Stimulated activated naive B cell treated with anti-CD40 and anti-IgM and Interleukin-4, amounts not matched to agents 10 μg/mL and 1 μg/mL and 100 μg/mL, for 72 hours (primary cell): ENCODE results near the gene NFATC1.
A peak's percentile ranks its signal among the peaks of the same experiment; 100 is the strongest.

ENCODE experiments used
- ATAC-seq, 2 donors: fragments of 150-1000 bp; cut with Tn5 transposase; replicated peaks; 2 replicates each; pipeline ENCODE4 v1.10.0; 2021; ENCODE audit warnings: moderate library complexity in 1 of 2
- DNase-seq: peaks from one replicate; pipeline ENCODE4 v3.0.0; 2021
- H3K27ac Mint-ChIP-seq: one replicate; pipeline ENCODE4 v1.8.0; 2022; ENCODE audit warnings: mild to moderate bottlenecking, mixed read lengths
- H3K27me3 Mint-ChIP-seq, 2 donors: one replicate each; pipeline ENCODE4 v1.8.0; 2022; ENCODE audit warnings: mixed read lengths in 2 of 2
- H3K36me3 Mint-ChIP-seq, 2 donors: one replicate each; pipeline ENCODE4 v1.8.0; 2022; ENCODE audit warnings: mixed read lengths in 2 of 2, mild to moderate bottlenecking in 1 of 2
- H3K4me1 Mint-ChIP-seq, 2 donors: one replicate each; pipeline ENCODE4 v1.8.0; 2022; ENCODE audit warnings: mixed read lengths in 2 of 2, mild to moderate bottlenecking in 1 of 2
- H3K4me3 Mint-ChIP-seq, 2 donors: one replicate each; pipeline ENCODE4 v1.8.0; 2022; ENCODE audit warnings: mild to moderate bottlenecking in 2 of 2, mixed read lengths in 2 of 2, moderate library complexity in 1 of 2
- H3K9me3 Mint-ChIP-seq, 2 donors: one replicate each; pipeline ENCODE4 v1.8.0; 2022; ENCODE audit warnings: mixed read lengths in 2 of 2, mild to moderate bottlenecking in 1 of 2

NFATC1 gene

GRCh38 chr18:79449551-79450288 is 54.0 kb downstream of the NFATC1 start:
- ATAC-seq (no peak), DNase-seq (no peak)
- Mint-ChIP-seq H3K4me1 (peaks cover 23 to 25% of the 10 kb centered on the region in 2 donors), H3K36me3 (peaks cover 53 to 63% of the 10 kb centered on the region in 2 donors), H3K27ac (peak overlapping the region; percentile 77), H3K9me3 (no peaks in the 10 kb centered on the region), H3K4me3 (no peak overlapping the region), H3K27me3 (no peaks in the 10 kb centered on the region)

GRCh38 chr18:79450289-79451080 is 54.8 kb downstream of the NFATC1 start:
- DNase-seq (no peak), ATAC-seq (no peak)
- Mint-ChIP-seq H3K36me3 (peaks cover 48 to 61% of the 10 kb centered on the region in 2 donors), H3K27me3 (no peaks in the 10 kb centered on the region), H3K9me3 (no peaks in the 10 kb centered on the region), H3K27ac (no peak overlapping the region), H3K4me1 (peaks cover 19 to 25% of the 10 kb centered on the region in 2 donors), H3K4me3 (no peak overlapping the region)

GRCh38 chr18:79451237-79452125 is 55.8 kb downstream of the NFATC1 start:
- H3K9me3 Mint-ChIP-seq: no peaks in the 10 kb centered on the region
- no peak for ATAC-seq
- no peaks in the 10 kb centered on the region for H3K27me3 Mint-ChIP-seq
- H3K27ac Mint-ChIP-seq: peak overlapping the region; percentile 77
- DNase-seq: no peak
- peaks cover 18 to 25% of the 10 kb centered on the region in 2 donors for H3K4me1 Mint-ChIP-seq
- no peak overlapping the region for H3K4me3 Mint-ChIP-seq
- H3K36me3 Mint-ChIP-seq: peaks cover 48 to 62% of the 10 kb centered on the region in 2 donors

- Mint-ChIP-seq H3K36me3 (peaks cover 46 to 63% of the 10 kb centered on the region in 2 donors), H3K27me3 (no peaks in the 10 kb centered on the region), H3K27ac (no peak overlapping the region), H3K9me3 (no peaks in the 10 kb centered on the region), H3K4me3 (no peak overlapping the region), H3K4me1 (peaks cover 19 to 26% of the 10 kb centered on the region in 2 donors)
- ATAC-seq: no peak
- no peak for DNase-seq
Measured at GRCh38 chr18:79452190-79452990, 56.7 kb downstream of the NFATC1 start.

- Mint-ChIP-seq H3K27me3 (no peaks in the 10 kb centered on the region), H3K36me3 (peaks cover 49 to 65% of the 10 kb centered on the region in 2 donors), H3K4me1 (peaks cover 23 to 28% of the 10 kb centered on the region in 2 donors), H3K27ac (peak overlapping the region; percentile 31), H3K4me3 (no peak overlapping the region), H3K9me3 (no peaks in the 10 kb centered on the region)
- DNase-seq (no peak), ATAC-seq (no peak)
Measured at GRCh38 chr18:79452991-79453645, 57.4 kb downstream of the NFATC1 start.

GRCh38 chr18:79453816-79454735 is 58.3 kb downstream of the NFATC1 start:
- H3K4me3 Mint-ChIP-seq: no peak overlapping the region
- DNase-seq (no peak), ATAC-seq (no peak)
- H3K4me1 Mint-ChIP-seq: peaks cover 26 to 35% of the 10 kb centered on the region in 2 donors
- H3K36me3 Mint-ChIP-seq: peaks cover 56 to 68% of the 10 kb centered on the region in 2 donors
- H3K27me3 Mint-ChIP-seq: no peaks in the 10 kb centered on the region
- H3K9me3 Mint-ChIP-seq: no peaks in the 10 kb centered on the region
- H3K27ac Mint-ChIP-seq: peak overlapping the region; percentile 81

- Mint-ChIP-seq H3K4me1 (peaks cover 34 to 47% of the 10 kb centered on the region in 2 donors), H3K4me3 (no peak overlapping the region), H3K36me3 (peaks cover 57 to 69% of the 10 kb centered on the region in 2 donors), H3K9me3 (no peaks in the 10 kb centered on the region), H3K27ac (peak overlapping the region; percentile 42), H3K27me3 (no peaks in the 10 kb centered on the region)
- no peak for ATAC-seq
- DNase-seq: no peak
Measured at GRCh38 chr18:79455261-79455660, 59.5 kb downstream of the NFATC1 start.

- Mint-ChIP-seq H3K36me3 (peaks cover 56 to 70% of the 10 kb centered on the region in 2 donors), H3K27me3 (no peaks in the 10 kb centered on the region), H3K27ac (peak overlapping the region; percentile 91), H3K4me3 (peak overlapping the region in 1 of 2 donors; percentile 44), H3K4me1 (peaks cover 44 to 53% of the 10 kb centered on the region in 2 donors), H3K9me3 (no peaks in the 10 kb centered on the region)
- no peak for DNase-seq
- no peak for ATAC-seq
Measured at GRCh38 chr18:79456105-79456980, 60.6 kb downstream of the NFATC1 start.

GRCh38 chr18:79457239-79457638 is 61.5 kb downstream of the NFATC1 start:
- DNase-seq (no peak), ATAC-seq (no peak)
- H3K27ac Mint-ChIP-seq: peak overlapping the region; percentile 91
- H3K27me3 Mint-ChIP-seq: no peaks in the 10 kb centered on the region
- no peak overlapping the region for H3K4me3 Mint-ChIP-seq
- H3K36me3 Mint-ChIP-seq: peaks cover 54 to 68% of the 10 kb centered on the region in 2 donors
- peaks cover 44 to 52% of the 10 kb centered on the region in 2 donors for H3K4me1 Mint-ChIP-seq
- no peaks in the 10 kb centered on the region for H3K9me3 Mint-ChIP-seq

GRCh38 chr18:79457652-79458051 is 61.9 kb downstream of the NFATC1 start:
- H3K36me3 Mint-ChIP-seq: peaks cover 54 to 70% of the 10 kb centered on the region in 2 donors
- H3K27ac Mint-ChIP-seq: peak overlapping the region; percentile 91
- no peak for DNase-seq
- H3K4me3 Mint-ChIP-seq: no peak overlapping the region
- no peaks in the 10 kb centered on the region for H3K9me3 Mint-ChIP-seq
- no peaks in the 10 kb centered on the region for H3K27me3 Mint-ChIP-seq
- H3K4me1 Mint-ChIP-seq: peaks cover 45 to 56% of the 10 kb centered on the region in 2 donors
- ATAC-seq: no peak

- H3K27ac Mint-ChIP-seq: peak overlapping the region; percentile 91
Measured at GRCh38 chr18:79458131-79458838, 62.6 kb downstream of the NFATC1 start.

More at GRCh38 chr18:79458131-79458838, 62.6 kb downstream of the NFATC1 start:
- no peak for DNase-seq
- H3K9me3 Mint-ChIP-seq: no peaks in the 10 kb centered on the region
- H3K36me3 Mint-ChIP-seq: peaks cover 53 to 75% of the 10 kb centered on the region in 2 donors
- peaks cover 48 to 63% of the 10 kb centered on the region in 2 donors for H3K4me1 Mint-ChIP-seq
- H3K4me3 Mint-ChIP-seq: no peak overlapping the region
- no peaks in the 10 kb centered on the region for H3K27me3 Mint-ChIP-seq
- ATAC-seq: no peak
